ENCODE measurements around the gene STXBP1. TPM values are rescaled to one million over a fixed set of nuclear protein-coding genes. Genes with fewer than 3 reads are reported as not detected.
A peak's percentile ranks its signal among the peaks of the same experiment; 100 is the strongest.

STXBP1 gene
- total RNA-seq, 1 experiment from 2014 or later, result 10.9 TPM

- intact Hi-C loops (cut with micrococcal nuclease; ENCODE audit: unreplicated experiment), result no loop called here
- Histone ChIP-seq H3K4me1 (ENCODE audit: insufficient read depth, low read length, poor library complexity, severe bottlenecking) (no peaks in the 10 kb centered on the region), H3K9me3 (ENCODE audit: low read depth, low read length, poor library complexity, severe bottlenecking) (no peaks in the 10 kb centered on the region), H3K27ac (ENCODE audit: low read depth, low read length, poor library complexity, severe bottlenecking) (no peak overlapping the region), H3K27me3 (replicated peaks; ENCODE audit: insufficient read depth, low read depth, low read length, poor library complexity) (no peaks in the 10 kb centered on the region), H3K36me3 (ENCODE audit: insufficient read depth, low read length, poor library complexity, severe bottlenecking) (no peaks in the 10 kb centered on the region), H3K4me3 (ENCODE audit: low read depth, low read length, poor library complexity, severe bottlenecking) (no peak overlapping the region)
- ChIA-PET CTCF (no interaction called here), POLR2A (ENCODE audit: low non-redundant PET) (no interaction called here)
- no TSS peak for BruUV-seq (replicated peaks)
- TF ChIP-seq CTCF (conservative IDR thresholded peaks at IDR 0.05; ENCODE audit: low read depth, low read length) (no peak), EZH2 (IDR thresholded peaks at IDR 0.05; ENCODE audit: borderline replicate concordance, low read depth, low read length, poor library complexity, severe bottlenecking) (no peak)
- no peak for DNase-seq (ENCODE audit: low spot score)
These were observed 30.1 kb downstream of the STXBP1 start for GRCh38 chr9:127642082-127642740.

GRCh38 chr9:127644146-127644827, 32.2 kb downstream of the STXBP1 start:
- BruUV-seq (replicated peaks), result no TSS peak
- no peak overlapping the region for H3K4me3 ChIP-seq (ENCODE audit: low read depth, low read length, poor library complexity, severe bottlenecking)
- no peaks in the 10 kb centered on the region for H3K4me1 ChIP-seq (ENCODE audit: insufficient read depth, low read length, poor library complexity, severe bottlenecking)
- POLR2A ChIA-PET (ENCODE audit: low non-redundant PET), result no interaction called here
- DNase-seq (ENCODE audit: low spot score), result no peak
- CTCF ChIA-PET, result no interaction called here
- intact Hi-C loops (cut with micrococcal nuclease; ENCODE audit: unreplicated experiment), result no loop called here
- H3K9me3 ChIP-seq (ENCODE audit: low read depth, low read length, poor library complexity, severe bottlenecking), result no peaks in the 10 kb centered on the region
- no peak for TF ChIP-seq EZH2 (IDR thresholded peaks at IDR 0.05; ENCODE audit: borderline replicate concordance, low read depth, low read length, poor library complexity, severe bottlenecking)
- no peak for TF ChIP-seq CTCF (conservative IDR thresholded peaks at IDR 0.05; ENCODE audit: low read depth, low read length)
- no peaks in the 10 kb centered on the region for H3K36me3 ChIP-seq (ENCODE audit: insufficient read depth, low read length, poor library complexity, severe bottlenecking)
- H3K27me3 ChIP-seq (replicated peaks; ENCODE audit: insufficient read depth, low read depth, low read length, poor library complexity), result no peaks in the 10 kb centered on the region
- no peak overlapping the region for H3K27ac ChIP-seq (ENCODE audit: low read depth, low read length, poor library complexity, severe bottlenecking)

GRCh38 chr9:127644943-127645342, 32.9 kb downstream of the STXBP1 start:
- Histone ChIP-seq H3K9me3 (ENCODE audit: low read depth, low read length, poor library complexity, severe bottlenecking) (no peaks in the 10 kb centered on the region), H3K27me3 (replicated peaks; ENCODE audit: insufficient read depth, low read depth, low read length, poor library complexity) (no peaks in the 10 kb centered on the region), H3K36me3 (ENCODE audit: insufficient read depth, low read length, poor library complexity, severe bottlenecking) (no peaks in the 10 kb centered on the region), H3K4me1 (ENCODE audit: insufficient read depth, low read length, poor library complexity, severe bottlenecking) (no peaks in the 10 kb centered on the region), H3K27ac (ENCODE audit: low read depth, low read length, poor library complexity, severe bottlenecking) (no peak overlapping the region), H3K4me3 (ENCODE audit: low read depth, low read length, poor library complexity, severe bottlenecking) (no peak overlapping the region)
- BruUV-seq (replicated peaks), result no TSS peak
- POLR2A ChIA-PET (ENCODE audit: low non-redundant PET), result no interaction called here
- peak; percentile 39 for DNase-seq (ENCODE audit: low spot score)
- CTCF ChIA-PET, result no interaction called here
- TF ChIP-seq EZH2 (IDR thresholded peaks at IDR 0.05; ENCODE audit: borderline replicate concordance, low read depth, low read length, poor library complexity, severe bottlenecking) (no peak), CTCF (conservative IDR thresholded peaks at IDR 0.05; ENCODE audit: low read depth, low read length) (no peak)
- intact Hi-C loops (cut with micrococcal nuclease; ENCODE audit: unreplicated experiment), result no loop called here
